ENCODE results near the gene XRN2.

Gene XRN2

GRCh38 chr20:21394551-21394950 lies 91.4 kb downstream of the XRN2 start:
- in situ Hi-C loops (cut with HindIII; ENCODE audit: low sequenced_read_pairs) = no loop called here
- no peak for TF ChIP-seq CTCF (IDR thresholded peaks at IDR 0.05; ENCODE audit: low read depth, low read length)
- DNase-seq (ENCODE audit: low read depth, low spot score) = no peak
- no peak overlapping the region for H3K4me3 ChIP-seq (ENCODE audit: low read depth, low read length)

GRCh38 chr20:21395051-21395665 lies 92.0 kb downstream of the XRN2 start:
- no peak for TF ChIP-seq CTCF (IDR thresholded peaks at IDR 0.05; ENCODE audit: low read depth, low read length)
- H3K4me3 ChIP-seq (ENCODE audit: low read depth, low read length) = no peak overlapping the region
- in situ Hi-C loops (cut with HindIII; ENCODE audit: low sequenced_read_pairs) = no loop called here
- no peak for DNase-seq (ENCODE audit: low read depth, low spot score)

GRCh38 chr20:21395666-21396598 lies 92.8 kb downstream of the XRN2 start:
- no peak for TF ChIP-seq CTCF (IDR thresholded peaks at IDR 0.05; ENCODE audit: low read depth, low read length)
- no peak for DNase-seq (ENCODE audit: low read depth, low spot score)
- H3K4me3 ChIP-seq (ENCODE audit: low read depth, low read length) = no peak overlapping the region
- in situ Hi-C loops (cut with HindIII; ENCODE audit: low sequenced_read_pairs) = no loop called here

- in situ Hi-C loops (cut with HindIII; ENCODE audit: low sequenced_read_pairs) = no loop called here
- TF ChIP-seq CTCF (IDR thresholded peaks at IDR 0.05; ENCODE audit: low read depth, low read length) = no peak
- no peak overlapping the region for H3K4me3 ChIP-seq (ENCODE audit: low read depth, low read length)
- DNase-seq (ENCODE audit: low read depth, low spot score) = no peak
Observed at GRCh38 chr20:21396599-21397340, 93.6 kb downstream of the XRN2 start.

GRCh38 chr20:21397341-21398108 lies 94.4 kb downstream of the XRN2 start, which contains the start of gene NKX2-4:
Gene NKX2-4 (minus strand): TSS chr20:21397526. CDS start chr20:21397399, 127 bp downstream.
- H3K4me3 ChIP-seq (ENCODE audit: low read depth, low read length) = no peak within 1 kb of the TSS
- TF ChIP-seq CTCF (IDR thresholded peaks at IDR 0.05; ENCODE audit: low read depth, low read length) = no peak
- DNase-seq (ENCODE audit: low read depth, low spot score) = no peak
- in situ Hi-C loops (cut with HindIII; ENCODE audit: low sequenced_read_pairs) = no loop called here

Data from astrocyte of the spinal cord (primary cell).